Measurements from ENCODE around the gene IRAK1.

- no peak for TF ChIP-seq CTCF (IDR thresholded peaks at IDR 0.05)
- TF ChIP-seq POLR2AphosphoS5 (IDR thresholded peaks at IDR 0.05): no peak
- no peak for TF ChIP-seq EP300 (IDR thresholded peaks at IDR 0.05; ENCODE audit: low read depth)
- no peak for TF ChIP-seq POLR2A (IDR thresholded peaks at IDR 0.05)
These were observed 3.2 kb downstream of the IRAK1 start for GRCh38 chrX:154016366-154017076.
